NT2/D1 (cell line): ENCODE results near the gene CD4.

ENCODE experiments used
- YY1 ChIP-seq: IDR thresholded peaks from 2 replicates; pipeline ENCODE4 v1.6.1; 2011; ENCODE audit not compliant: insufficient read length, insufficient read depth
- ZNF274 ChIP-seq: IDR thresholded peaks from 2 replicates; pipeline ENCODE4 v1.6.1; 2011; ENCODE audit warnings: mild to moderate bottlenecking, low read depth, low read length

GRCh38 chr12:6849427-6849826, 60.1 kb downstream of the CD4 start:
- TF ChIP-seq ZNF274: no peak
- TF ChIP-seq YY1: no peak
